Subcutaneous adipose tissue (tissue), 4 donors: ENCODE measurements around the gene CLCN5. TPM values are rescaled to one million over a fixed set of nuclear protein-coding genes. Genes with fewer than 3 reads are reported as not detected.

Source experiments
- CTCF ChIP-seq: fragments of 450-650 bp; IDR thresholded peaks from one replicate; pipeline ENCODE4 v1.5.1; 2016; ENCODE audit warnings: low read depth, mild to moderate bottlenecking, control low read depth, antibody characterized with exemption, moderate library complexity
- total RNA-seq, 4 donors: library from RNA; depleted of rRNA; stranded (reverse); fragments of >200 nt; gene quantifications; one replicate each; pipeline ENCODE4 v1.1.0, GENCODE V29; 2016

Gene CLCN5
- 1 to 10 TPM; 5.1 to 7.5 (median 6.5) TPM for total RNA-seq

- no peak for TF ChIP-seq CTCF
These were observed at the start of gene CLCN5 for GRCh38 chrX:49922291-49923241. CLCN5 (plus strand) TSS chrX:49922596; CDS start chrX:49925299, 2,703 bp downstream.

- TF ChIP-seq CTCF: no peak
These were observed 45.6 kb upstream of the CLCN5 start for GRCh38 chrX:49876750-49877149.

GRCh38 chrX:49877397-49878101 is 44.8 kb upstream of the CLCN5 start:
- no peak for TF ChIP-seq CTCF

DNA sequence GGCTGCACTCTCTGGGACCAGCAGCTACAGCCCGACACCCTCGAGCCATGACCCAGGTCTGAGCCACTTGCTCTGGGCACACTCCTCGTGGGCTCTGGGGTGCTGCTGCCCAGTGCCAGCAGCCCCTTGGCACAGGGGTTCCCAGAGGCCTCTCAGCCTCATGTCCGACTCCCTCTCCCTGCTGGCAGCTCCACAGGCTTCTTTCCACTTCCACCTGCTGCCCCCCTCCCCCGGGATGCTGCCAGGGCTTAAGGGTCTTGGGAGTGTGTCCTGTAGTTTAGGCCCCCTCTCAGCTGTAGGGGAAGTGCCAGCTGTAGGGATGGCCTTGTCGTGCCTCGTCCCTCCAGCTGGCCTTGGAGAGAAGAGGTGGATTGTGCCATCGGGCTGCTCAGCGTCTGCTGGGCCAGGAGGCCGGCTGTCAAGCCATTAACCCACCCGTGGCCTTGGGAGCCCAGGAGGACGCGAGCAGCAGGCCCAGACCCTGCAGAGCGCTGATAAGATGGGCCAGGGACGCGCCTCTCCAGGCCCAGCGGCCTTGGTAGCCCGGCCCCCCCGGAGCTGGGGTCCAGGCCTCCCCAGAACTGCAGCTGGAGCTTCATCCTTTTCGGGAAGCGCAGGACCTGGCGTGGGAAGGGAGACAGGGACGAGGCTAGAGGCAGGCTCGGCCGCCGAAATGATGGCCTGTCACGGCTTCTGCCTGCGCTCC is 44.1 kb upstream of the CLCN5 start:
- TF ChIP-seq CTCF: no peak

DNA sequence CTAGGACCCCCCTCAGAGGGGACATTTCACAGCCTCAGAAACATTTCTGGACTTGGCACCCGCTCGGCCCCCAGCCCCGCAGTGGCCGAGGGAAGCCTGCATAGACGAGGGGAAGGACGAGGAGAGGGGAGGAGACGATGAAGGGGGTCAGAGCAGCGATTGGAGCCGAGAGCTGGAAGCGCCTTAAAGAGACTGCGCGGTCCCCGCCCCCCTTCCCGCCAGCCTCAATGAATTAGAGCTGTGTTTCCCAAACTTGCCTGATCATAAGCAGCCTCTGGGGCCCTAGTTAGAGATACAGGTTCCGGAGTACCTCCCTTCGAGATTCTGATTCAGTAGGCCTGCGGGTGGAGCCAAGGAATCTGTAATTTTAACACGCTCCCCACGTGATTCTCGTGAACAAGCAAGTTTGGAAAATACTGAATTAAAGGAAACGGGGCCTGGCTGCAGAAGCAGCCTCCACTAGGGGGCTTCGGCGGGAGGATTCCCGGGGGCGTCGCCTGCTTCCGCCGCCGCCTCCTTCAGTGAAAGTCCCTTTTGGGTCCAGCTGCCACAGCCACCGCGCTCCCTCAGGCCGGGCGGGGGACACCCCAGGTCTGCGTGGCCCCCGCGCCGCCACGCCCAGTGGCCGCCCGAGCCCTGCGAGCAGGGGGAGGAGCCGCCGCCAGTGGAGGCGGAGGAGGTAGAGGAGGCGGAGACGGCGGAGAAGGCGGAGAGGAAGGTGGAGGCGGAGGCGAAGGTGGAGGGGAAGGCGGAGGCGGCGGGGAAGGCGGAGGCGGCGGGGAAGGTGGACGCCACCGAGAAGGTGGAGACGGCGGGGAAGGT is 43.4 kb upstream of the CLCN5 start, which contains the start of gene USP27X:
Gene USP27X (plus strand): TSS at position 651 of the 822 bp plus-strand sequence. CDS start 824 bp downstream, outside the sequence.
- TF ChIP-seq CTCF: no peak

GRCh38 chrX:49879656-49880277 is 42.6 kb upstream of the CLCN5 start:
- no peak for TF ChIP-seq CTCF
